Stomach (tissue), 4 donors: ENCODE data around the gene NFIX.

Experiments used
- CTCF ChIP-seq, 7 experiments: fragments of 450-650 bp in 4 of 7; fragments of 200-600 bp in 3 of 7; sonication (generic) in 3 of 7; IDR thresholded peaks; one replicate each; pipeline ENCODE4 v1.5.1; 2016 to 2019; ENCODE audit warnings: antibody characterized with exemption in 7 of 7, control low read depth in 2 of 7, mild to moderate bottlenecking in 1 of 7
- EP300 ChIP-seq: sonication (generic); formaldehyde crosslinking; IDR thresholded peaks from one replicate; pipeline ENCODE4 v1.6.1; 2017; ENCODE audit warnings: antibody characterized with exemption
- POLR2A ChIP-seq, 4 donors: fragments of 450-650 bp; IDR thresholded peaks; one replicate each; pipeline ENCODE4 v1.6.1; 2016; ENCODE audit warnings: antibody characterized with exemption in 4 of 4, control low read depth in 2 of 4, mild to moderate bottlenecking in 1 of 4, moderate library complexity in 1 of 4
- POLR2AphosphoS5 ChIP-seq, 3 donors: sonication (generic); formaldehyde crosslinking; IDR thresholded peaks; one replicate each; pipeline ENCODE4 v1.6.1; 2016; ENCODE audit warnings: antibody characterized with exemption in 3 of 3

- no peak for TF ChIP-seq CTCF (IDR thresholded peaks at IDR 0.05)
- no peak for TF ChIP-seq POLR2A (IDR thresholded peaks at IDR 0.05)
- TF ChIP-seq EP300, result no peak
- no peak for TF ChIP-seq POLR2AphosphoS5 (IDR thresholded peaks at IDR 0.05)
Observed at GRCh38 chr19:13060233-13060963, 65.1 kb downstream of the NFIX start.
